PFSK-1 (cell line): ENCODE data around the gene SUDS3.

ENCODE experiments used
- FOXP2 ChIP-seq: optimal IDR thresholded peaks from 2 replicates; pipeline ENCODE3; 2011; ENCODE audit warnings: borderline replicate concordance, control low read depth, inconsistent platforms; ENCODE audit not compliant: insufficient read depth; ENCODE audit errors: extremely low read length, extremely low read depth
- POLR2AphosphoS5 ChIP-seq: IDR thresholded peaks from 2 replicates; pipeline ENCODE4 v1.6.1; 2012; ENCODE audit warnings: low read depth, mild to moderate bottlenecking, control low read depth, low read length, moderate library complexity
- SIN3A ChIP-seq: IDR thresholded peaks from 2 replicates; pipeline ENCODE4 v1.6.1; 2012; ENCODE audit warnings: mild to moderate bottlenecking, low read length, moderate library complexity, borderline replicate concordance; ENCODE audit not compliant: insufficient read depth
- TAF1 ChIP-seq: IDR thresholded peaks from 2 replicates; pipeline ENCODE4 v1.6.1; 2012; ENCODE audit warnings: low read length, control low read depth, borderline replicate concordance; ENCODE audit not compliant: insufficient read depth
- TF ChIP-seq, protein P1 (sequence below), 2 experiments: IDR thresholded peaks; 2 replicates each; pipeline versions ENCODE4 v1.6.1 to v1.8.0; 2011 to 2012; ENCODE audit warnings: low read depth in 2 of 2, low read length in 2 of 2, control low read depth in 1 of 2, inconsistent platforms in 1 of 2, mild to moderate bottlenecking in 1 of 2, moderate library complexity in 1 of 2; ENCODE audit not compliant: insufficient read depth in 1 of 2

Gene SUDS3

GRCh38 chr12:118330421-118331018, 45.8 kb upstream of the SUDS3 start:
- TF ChIP-seq SIN3A = no peak
- TF ChIP-seq, protein P1, sequence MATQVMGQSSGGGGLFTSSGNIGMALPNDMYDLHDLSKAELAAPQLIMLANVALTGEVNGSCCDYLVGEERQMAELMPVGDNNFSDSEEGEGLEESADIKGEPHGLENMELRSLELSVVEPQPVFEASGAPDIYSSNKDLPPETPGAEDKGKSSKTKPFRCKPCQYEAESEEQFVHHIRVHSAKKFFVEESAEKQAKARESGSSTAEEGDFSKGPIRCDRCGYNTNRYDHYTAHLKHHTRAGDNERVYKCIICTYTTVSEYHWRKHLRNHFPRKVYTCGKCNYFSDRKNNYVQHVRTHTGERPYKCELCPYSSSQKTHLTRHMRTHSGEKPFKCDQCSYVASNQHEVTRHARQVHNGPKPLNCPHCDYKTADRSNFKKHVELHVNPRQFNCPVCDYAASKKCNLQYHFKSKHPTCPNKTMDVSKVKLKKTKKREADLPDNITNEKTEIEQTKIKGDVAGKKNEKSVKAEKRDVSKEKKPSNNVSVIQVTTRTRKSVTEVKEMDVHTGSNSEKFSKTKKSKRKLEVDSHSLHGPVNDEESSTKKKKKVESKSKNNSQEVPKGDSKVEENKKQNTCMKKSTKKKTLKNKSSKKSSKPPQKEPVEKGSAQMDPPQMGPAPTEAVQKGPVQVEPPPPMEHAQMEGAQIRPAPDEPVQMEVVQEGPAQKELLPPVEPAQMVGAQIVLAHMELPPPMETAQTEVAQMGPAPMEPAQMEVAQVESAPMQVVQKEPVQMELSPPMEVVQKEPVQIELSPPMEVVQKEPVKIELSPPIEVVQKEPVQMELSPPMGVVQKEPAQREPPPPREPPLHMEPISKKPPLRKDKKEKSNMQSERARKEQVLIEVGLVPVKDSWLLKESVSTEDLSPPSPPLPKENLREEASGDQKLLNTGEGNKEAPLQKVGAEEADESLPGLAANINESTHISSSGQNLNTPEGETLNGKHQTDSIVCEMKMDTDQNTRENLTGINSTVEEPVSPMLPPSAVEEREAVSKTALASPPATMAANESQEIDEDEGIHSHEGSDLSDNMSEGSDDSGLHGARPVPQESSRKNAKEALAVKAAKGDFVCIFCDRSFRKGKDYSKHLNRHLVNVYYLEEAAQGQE (IDR thresholded peaks at IDR 0.05; ENCODE audit: insufficient read depth in 1 of 2, low read depth in 2 of 2, low read length in 2 of 2) = no peak

DNA sequence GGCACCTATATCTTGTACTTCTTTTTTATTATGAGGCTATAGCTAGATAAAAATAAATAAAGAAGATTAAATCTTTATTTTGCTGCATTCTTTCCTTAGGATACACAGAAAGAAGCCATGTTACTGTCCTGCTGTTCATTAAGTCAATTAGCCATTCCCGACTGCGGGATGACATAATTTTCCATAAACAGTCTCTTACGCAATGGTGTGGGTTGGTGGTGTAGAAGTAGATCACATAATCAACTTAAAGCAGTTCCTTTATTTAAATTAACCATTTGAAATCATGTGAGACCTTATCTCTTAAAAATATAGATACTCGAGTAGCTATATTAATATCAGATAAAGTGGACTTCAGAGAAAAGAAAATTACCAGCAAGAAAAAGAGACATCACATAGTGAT, 43.8 kb upstream of the SUDS3 start:
- TF ChIP-seq, protein P1 (IDR thresholded peaks at IDR 0.05; ENCODE audit: insufficient read depth in 1 of 2, low read depth in 2 of 2, low read length in 2 of 2) = no peak
- TF ChIP-seq POLR2AphosphoS5 (no peak), TAF1 (no peak), SIN3A (0 out of 2 replicates have a peak, but pooled peaks have one; percentile 29)

DNA sequence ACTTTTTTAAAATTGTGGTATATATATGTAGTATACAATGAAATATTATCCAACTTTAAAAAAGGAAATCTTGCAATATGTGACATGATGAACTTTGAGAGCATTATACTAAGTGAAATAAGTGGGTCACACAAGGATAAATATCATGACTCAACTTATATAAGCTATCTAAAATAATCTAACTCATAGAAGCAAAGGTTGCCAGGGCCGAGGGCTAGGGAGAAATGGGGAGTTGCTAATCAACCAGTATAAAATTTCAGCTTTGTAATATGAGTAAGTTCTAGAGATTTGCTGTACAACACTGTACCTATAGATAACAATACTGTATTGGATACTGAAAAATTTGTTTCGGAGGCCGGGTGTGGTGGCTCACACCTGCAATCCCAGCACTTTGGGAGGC, 42.1 kb upstream of the SUDS3 start:
- TF ChIP-seq POLR2AphosphoS5 (no peak), SIN3A (no peak), FOXP2 (no peak), TAF1 (no peak)
- TF ChIP-seq, protein P1 (IDR thresholded peaks at IDR 0.05; ENCODE audit: insufficient read depth in 1 of 2, low read depth in 2 of 2, low read length in 2 of 2) = no peak

DNA sequence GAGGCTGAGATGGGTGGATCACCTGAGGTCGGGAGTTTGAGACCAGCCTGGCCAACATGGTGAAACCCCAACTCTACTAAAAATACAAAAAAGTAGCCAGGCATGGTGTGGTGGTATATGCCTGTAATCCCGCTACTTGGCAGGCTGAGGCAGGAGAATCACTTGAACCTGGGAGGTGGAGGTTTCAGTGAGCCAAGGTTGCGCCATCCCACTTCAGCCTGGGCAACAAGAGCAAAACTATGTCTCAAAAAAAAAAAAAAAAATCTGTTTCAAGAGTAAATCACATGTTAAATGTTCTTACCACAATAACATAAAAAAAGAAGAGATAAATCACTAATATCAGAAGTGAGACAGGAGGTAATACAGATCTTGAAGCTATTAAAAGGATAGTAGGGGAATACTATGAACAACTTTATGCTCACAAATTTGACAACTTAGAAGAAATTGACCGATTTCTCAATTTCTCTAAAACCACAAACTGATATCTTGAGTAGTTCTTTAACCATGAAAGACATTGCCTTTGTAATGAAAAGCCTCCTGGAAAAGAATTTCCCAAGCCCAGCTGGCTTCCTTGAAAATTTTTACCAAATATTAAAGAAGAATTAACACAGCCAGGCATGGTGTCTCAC, 41.3 kb upstream of the SUDS3 start:
- TF ChIP-seq SIN3A (no peak), TAF1 (no peak), FOXP2 (no peak), POLR2AphosphoS5 (no peak)
- TF ChIP-seq, protein P1 (IDR thresholded peaks at IDR 0.05; ENCODE audit: insufficient read depth in 1 of 2, low read depth in 2 of 2, low read length in 2 of 2) = no peak

DNA sequence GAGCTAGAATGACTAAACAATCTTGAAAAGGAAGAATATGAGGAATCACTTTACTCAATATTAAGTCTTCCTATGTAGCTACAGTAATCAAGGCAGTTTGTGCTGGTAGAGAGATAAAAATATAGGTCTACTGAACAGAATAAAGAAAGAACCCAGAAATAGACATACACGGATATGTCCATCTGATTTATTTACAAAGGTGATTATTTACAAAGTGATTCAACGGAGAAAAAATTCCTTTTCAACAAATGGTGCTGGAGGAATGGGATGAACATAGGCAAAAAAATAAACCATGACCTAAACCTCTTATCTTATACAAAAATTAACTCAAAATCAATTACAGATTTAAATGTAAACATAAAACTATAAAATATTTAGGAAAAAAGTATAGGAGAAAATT, 40.2 kb upstream of the SUDS3 start:
- no peak for TF ChIP-seq SIN3A
- TF ChIP-seq TAF1 = no peak
- TF ChIP-seq, protein P1 (IDR thresholded peaks at IDR 0.05; ENCODE audit: insufficient read depth in 1 of 2, low read depth in 2 of 2, low read length in 2 of 2) = no peak
- no peak for TF ChIP-seq POLR2AphosphoS5
